ENCODE measurements around the gene CFDP1.
A peak's percentile ranks its signal among the peaks of the same experiment; 100 is the strongest.

Gene CFDP1

DNA sequence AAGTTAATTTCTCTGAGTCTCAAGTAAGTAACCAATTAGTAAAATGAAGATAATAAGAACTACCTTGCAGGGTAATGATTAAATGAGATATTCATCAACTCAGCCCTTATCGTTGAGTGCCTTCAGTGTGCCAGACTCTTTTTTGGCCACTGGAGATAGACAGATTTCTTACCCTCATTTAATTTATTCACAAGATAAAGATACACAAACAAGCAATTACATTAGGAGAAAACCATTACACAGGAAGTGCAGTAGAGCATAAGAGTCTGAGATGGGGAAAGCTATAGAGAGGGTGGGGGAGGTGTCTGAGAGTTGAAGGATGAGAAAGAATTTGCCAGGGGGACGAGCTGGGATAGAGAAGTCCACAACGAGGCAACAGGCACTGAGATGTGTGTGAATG lies 109.4 kb downstream of the CFDP1 start:
- Histone ChIP-seq H3K9me3 (ENCODE audit: control insufficient read depth in 1 of 2, low read length in 2 of 2) (no peaks in the 10 kb centered on the region), H3K27ac (ENCODE audit: low read depth, low read length) (no peak overlapping the region), H3K4me3 (ENCODE audit: low read depth in 1 of 2, low read length in 2 of 2) (no peak overlapping the region), H3K36me3 (ENCODE audit: control insufficient read depth in 1 of 2, insufficient read depth in 2 of 2, low read length in 2 of 2) (no peaks in the 10 kb centered on the region), H3K9ac (ENCODE audit: low read depth in 1 of 2, low read length in 2 of 2) (no peak overlapping the region), H3K4me1 (ENCODE audit: control insufficient read depth in 1 of 2, insufficient read depth in 2 of 2, low read length in 2 of 2) (peaks cover 9 to 14% of the 10 kb centered on the region in 2 donors), H3K27me3 (ENCODE audit: control insufficient read depth in 1 of 2, insufficient read depth in 2 of 2, low read length in 2 of 2) (no peaks in the 10 kb centered on the region)

DNA sequence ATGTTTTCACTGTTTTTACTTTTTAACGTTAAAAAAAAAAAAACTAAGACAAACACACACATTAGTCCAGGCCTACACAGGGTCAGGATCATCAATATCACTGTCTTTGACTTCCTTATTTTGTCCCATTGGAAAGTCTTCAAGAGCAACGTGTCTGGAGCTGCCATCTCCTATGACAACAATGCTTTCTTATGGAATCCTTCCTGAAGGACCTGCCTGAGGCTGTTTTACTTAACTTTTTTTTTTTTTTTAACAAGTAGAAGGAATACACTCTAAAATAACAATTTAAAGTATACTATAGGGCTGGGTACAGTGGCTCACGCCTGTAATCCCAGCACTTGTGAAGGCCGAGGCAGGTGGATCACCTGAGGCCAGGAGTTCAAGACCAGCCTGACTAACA lies 110.1 kb downstream of the CFDP1 start:
- peaks cover 9 to 14% of the 10 kb centered on the region in 2 donors for H3K4me1 ChIP-seq (ENCODE audit: control insufficient read depth in 1 of 2, insufficient read depth in 2 of 2, low read length in 2 of 2)
- H3K36me3 ChIP-seq (ENCODE audit: control insufficient read depth in 1 of 2, insufficient read depth in 2 of 2, low read length in 2 of 2), result no peaks in the 10 kb centered on the region
- no peak overlapping the region for H3K27ac ChIP-seq (ENCODE audit: low read depth, low read length)
- H3K4me3 ChIP-seq (ENCODE audit: low read depth in 1 of 2, low read length in 2 of 2), result no peak overlapping the region
- H3K9ac ChIP-seq (ENCODE audit: low read depth in 1 of 2, low read length in 2 of 2), result no peak overlapping the region
- H3K27me3 ChIP-seq (ENCODE audit: control insufficient read depth in 1 of 2, insufficient read depth in 2 of 2, low read length in 2 of 2), result no peaks in the 10 kb centered on the region
- no peaks in the 10 kb centered on the region for H3K9me3 ChIP-seq (ENCODE audit: control insufficient read depth in 1 of 2, low read length in 2 of 2)

DNA sequence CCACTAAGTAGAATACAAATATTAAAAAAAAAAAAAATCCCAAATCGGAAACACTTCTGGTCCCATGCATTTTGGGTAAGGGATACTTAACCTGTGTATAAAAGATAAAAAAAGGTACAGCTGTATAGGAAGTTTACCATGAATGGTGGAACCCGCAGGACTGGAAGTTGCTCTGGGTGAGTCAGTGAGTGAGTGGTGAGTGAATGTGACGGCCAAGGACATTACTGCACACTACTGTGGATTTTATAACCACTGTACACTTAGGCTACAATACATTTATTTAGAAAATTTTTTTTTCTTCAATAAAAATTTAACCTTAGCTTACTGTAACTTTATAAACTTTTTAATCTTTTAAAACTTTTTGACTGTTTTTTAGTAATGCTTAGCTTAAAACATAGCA lies 110.6 kb downstream of the CFDP1 start:
- H3K36me3 ChIP-seq (ENCODE audit: control insufficient read depth in 1 of 2, insufficient read depth in 2 of 2, low read length in 2 of 2), result no peaks in the 10 kb centered on the region
- no peak overlapping the region for H3K4me3 ChIP-seq (ENCODE audit: low read depth in 1 of 2, low read length in 2 of 2)
- peaks cover 9 to 14% of the 10 kb centered on the region in 2 donors for H3K4me1 ChIP-seq (ENCODE audit: control insufficient read depth in 1 of 2, insufficient read depth in 2 of 2, low read length in 2 of 2)
- no peaks in the 10 kb centered on the region for H3K9me3 ChIP-seq (ENCODE audit: control insufficient read depth in 1 of 2, low read length in 2 of 2)
- H3K27ac ChIP-seq (ENCODE audit: low read depth, low read length), result no peak overlapping the region
- no peak overlapping the region for H3K9ac ChIP-seq (ENCODE audit: low read depth in 1 of 2, low read length in 2 of 2)
- H3K27me3 ChIP-seq (ENCODE audit: control insufficient read depth in 1 of 2, insufficient read depth in 2 of 2, low read length in 2 of 2), result no peaks in the 10 kb centered on the region

DNA sequence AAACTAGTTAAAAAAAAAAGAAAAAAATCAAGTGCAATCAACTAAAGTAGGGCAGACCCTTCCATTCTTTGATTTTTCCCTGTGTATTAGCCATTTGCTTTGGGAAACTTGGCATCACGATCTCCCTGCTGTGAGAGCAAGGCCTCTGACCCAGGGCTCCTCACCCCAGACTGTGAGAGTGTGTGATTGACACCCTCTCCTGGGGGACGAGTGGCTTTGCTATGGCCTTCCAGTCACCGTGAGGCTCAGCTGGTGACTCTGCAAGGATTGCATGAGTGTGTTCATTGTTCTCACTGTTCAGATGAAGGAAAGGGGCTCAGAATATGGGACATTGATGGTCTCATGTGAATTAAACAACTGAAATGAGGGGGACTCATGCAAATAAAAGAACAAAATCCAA lies 112.9 kb downstream of the CFDP1 start:
- no peaks in the 10 kb centered on the region for H3K36me3 ChIP-seq (ENCODE audit: control insufficient read depth in 1 of 2, insufficient read depth in 2 of 2, low read length in 2 of 2)
- no peaks in the 10 kb centered on the region for H3K9me3 ChIP-seq (ENCODE audit: control insufficient read depth in 1 of 2, low read length in 2 of 2)
- no peak overlapping the region for H3K4me3 ChIP-seq (ENCODE audit: low read depth in 1 of 2, low read length in 2 of 2)
- H3K9ac ChIP-seq (ENCODE audit: low read depth in 1 of 2, low read length in 2 of 2), result no peak overlapping the region
- H3K27ac ChIP-seq (ENCODE audit: low read depth, low read length), result no peak overlapping the region
- H3K27me3 ChIP-seq (ENCODE audit: control insufficient read depth in 1 of 2, insufficient read depth in 2 of 2, low read length in 2 of 2), result no peaks in the 10 kb centered on the region
- peaks cover 9 to 14% of the 10 kb centered on the region in 2 donors for H3K4me1 ChIP-seq (ENCODE audit: control insufficient read depth in 1 of 2, insufficient read depth in 2 of 2, low read length in 2 of 2)

DNA sequence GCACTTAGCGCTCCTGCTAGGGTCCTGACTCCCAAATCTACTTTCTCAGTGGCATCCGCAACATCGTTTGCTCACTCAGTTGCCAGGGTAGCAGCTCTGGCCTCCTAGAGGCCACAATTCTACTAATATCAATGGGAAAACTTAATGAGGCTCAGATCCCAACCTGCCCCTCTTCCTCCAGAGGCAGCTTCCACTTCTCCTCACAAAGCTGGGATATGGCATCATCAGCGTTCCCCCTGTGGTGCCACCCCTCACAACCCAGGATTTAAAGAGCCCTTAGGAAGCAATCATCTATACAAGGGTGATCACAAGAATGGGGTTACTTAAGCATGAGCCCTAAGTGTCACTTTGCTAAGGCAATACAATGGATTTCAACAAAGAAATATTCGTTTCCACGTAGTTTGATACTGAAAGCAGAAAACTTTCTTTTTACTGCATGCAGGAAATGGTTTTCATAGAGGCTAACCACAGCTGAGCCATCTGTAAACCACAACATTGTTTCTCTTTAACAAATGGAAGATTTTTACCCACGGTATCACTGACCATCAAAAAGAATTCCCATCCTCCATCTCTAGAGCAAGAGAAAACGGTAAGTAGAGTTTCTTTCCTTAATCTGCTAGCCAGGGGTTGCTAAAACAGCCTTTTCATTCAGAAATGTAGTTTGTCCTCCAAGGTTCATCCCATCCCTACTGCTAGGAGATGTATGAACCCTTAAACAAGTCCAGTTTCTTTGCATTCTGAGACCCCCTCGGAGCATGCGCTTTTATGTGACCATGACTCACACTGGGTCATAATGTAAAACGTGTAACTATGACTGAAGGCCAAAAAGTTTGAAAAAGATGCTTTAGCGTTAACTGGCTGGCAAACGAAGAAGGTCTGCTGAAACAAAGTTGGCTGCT lies 113.5 kb downstream of the CFDP1 start:
- Histone ChIP-seq H3K27ac (ENCODE audit: low read depth, low read length) (no peak overlapping the region), H3K4me1 (ENCODE audit: control insufficient read depth in 1 of 2, insufficient read depth in 2 of 2, low read length in 2 of 2) (peaks cover 9 to 14% of the 10 kb centered on the region in 2 donors), H3K36me3 (ENCODE audit: control insufficient read depth in 1 of 2, insufficient read depth in 2 of 2, low read length in 2 of 2) (no peaks in the 10 kb centered on the region), H3K4me3 (ENCODE audit: low read depth in 1 of 2, low read length in 2 of 2) (peak overlapping the region in 1 of 2 donors; percentile 33), H3K9me3 (ENCODE audit: control insufficient read depth in 1 of 2, low read length in 2 of 2) (no peaks in the 10 kb centered on the region), H3K9ac (ENCODE audit: low read depth in 1 of 2, low read length in 2 of 2) (no peak overlapping the region), H3K27me3 (ENCODE audit: control insufficient read depth in 1 of 2, insufficient read depth in 2 of 2, low read length in 2 of 2) (no peaks in the 10 kb centered on the region)

DNA sequence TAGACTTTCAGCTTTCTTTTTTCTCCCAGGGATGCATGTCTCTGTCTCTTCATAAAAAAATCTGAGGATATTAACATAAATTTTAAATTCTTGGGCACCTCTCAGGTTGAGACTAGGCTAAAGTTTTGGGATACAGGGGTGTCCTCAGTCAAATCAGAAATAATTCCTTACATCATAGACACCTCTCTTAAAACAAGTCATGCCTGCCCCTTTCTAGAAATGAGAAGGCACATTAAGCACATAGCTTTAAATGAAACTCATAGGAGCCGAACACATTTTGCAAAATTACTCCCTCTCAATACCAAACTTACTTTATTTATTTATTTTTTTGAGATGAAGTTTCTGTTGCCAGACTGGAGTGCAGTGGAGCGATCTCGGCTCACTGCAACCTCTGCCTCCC lies 114.6 kb downstream of the CFDP1 start:
- H3K4me3 ChIP-seq (ENCODE audit: low read depth in 1 of 2, low read length in 2 of 2), result no peak overlapping the region
- no peaks in the 10 kb centered on the region for H3K9me3 ChIP-seq (ENCODE audit: control insufficient read depth in 1 of 2, low read length in 2 of 2)
- H3K4me1 ChIP-seq (ENCODE audit: control insufficient read depth in 1 of 2, insufficient read depth in 2 of 2, low read length in 2 of 2), result peaks cover 9 to 14% of the 10 kb centered on the region in 2 donors
- H3K27ac ChIP-seq (ENCODE audit: low read depth, low read length), result no peak overlapping the region
- H3K9ac ChIP-seq (ENCODE audit: low read depth in 1 of 2, low read length in 2 of 2), result no peak overlapping the region
- H3K27me3 ChIP-seq (ENCODE audit: control insufficient read depth in 1 of 2, insufficient read depth in 2 of 2, low read length in 2 of 2), result no peaks in the 10 kb centered on the region
- no peaks in the 10 kb centered on the region for H3K36me3 ChIP-seq (ENCODE audit: control insufficient read depth in 1 of 2, insufficient read depth in 2 of 2, low read length in 2 of 2)

DNA sequence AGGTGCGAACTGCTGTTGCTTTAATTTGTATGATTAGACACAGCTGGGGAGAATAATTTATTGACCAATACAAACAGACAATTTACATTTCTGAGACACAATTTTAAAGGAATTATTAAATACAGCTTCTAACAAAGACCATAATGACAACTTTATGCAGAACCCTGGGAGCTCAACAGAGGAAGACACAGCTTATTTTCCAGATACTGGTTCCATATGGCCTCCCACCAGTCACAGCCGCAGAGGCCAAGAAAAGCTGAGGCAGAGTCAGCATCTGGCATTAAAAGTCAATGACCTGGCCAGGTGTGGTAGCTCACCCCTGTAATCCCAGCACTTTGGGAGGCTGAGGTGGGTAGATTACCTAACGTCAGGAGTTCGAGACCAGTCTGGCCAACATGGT lies 115.8 kb downstream of the CFDP1 start:
- H3K27ac ChIP-seq (ENCODE audit: low read depth, low read length), result no peak overlapping the region

DNA sequence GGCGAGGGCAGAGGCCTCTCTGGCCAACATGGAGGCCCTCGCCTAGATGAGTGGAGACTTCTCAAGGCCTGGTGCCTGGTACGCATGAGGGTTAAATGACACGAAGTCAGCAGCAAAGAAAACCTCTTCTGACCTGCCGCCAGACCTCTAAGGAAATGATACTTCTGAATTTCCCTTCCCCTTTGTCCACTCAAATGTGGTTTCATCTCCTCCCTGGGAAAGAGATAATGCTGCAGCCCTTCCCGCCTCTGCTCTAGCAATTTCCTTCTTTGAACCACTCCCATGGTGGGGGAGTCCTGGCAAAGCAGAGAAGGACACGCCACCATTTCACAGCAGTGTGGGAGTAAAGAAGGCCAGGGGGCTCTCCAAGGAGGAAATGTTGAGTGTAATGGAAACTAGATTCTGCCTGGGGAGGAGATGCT lies 116.2 kb downstream of the CFDP1 start:
- no peaks in the 10 kb centered on the region for H3K9me3 ChIP-seq (ENCODE audit: control insufficient read depth in 1 of 2, low read length in 2 of 2)
- no peak overlapping the region for H3K4me3 ChIP-seq (ENCODE audit: low read depth in 1 of 2, low read length in 2 of 2)
- no peaks in the 10 kb centered on the region for H3K27me3 ChIP-seq (ENCODE audit: control insufficient read depth in 1 of 2, insufficient read depth in 2 of 2, low read length in 2 of 2)
- peaks cover 9 to 14% of the 10 kb centered on the region in 2 donors for H3K4me1 ChIP-seq (ENCODE audit: control insufficient read depth in 1 of 2, insufficient read depth in 2 of 2, low read length in 2 of 2)
- H3K27ac ChIP-seq (ENCODE audit: low read depth, low read length), result no peak overlapping the region
- no peaks in the 10 kb centered on the region for H3K36me3 ChIP-seq (ENCODE audit: control insufficient read depth in 1 of 2, insufficient read depth in 2 of 2, low read length in 2 of 2)
- H3K9ac ChIP-seq (ENCODE audit: low read depth in 1 of 2, low read length in 2 of 2), result no peak overlapping the region

More for the DNA sequence above, 115.8 kb downstream of the CFDP1 start:
- Histone ChIP-seq H3K4me1 (ENCODE audit: control insufficient read depth in 1 of 2, insufficient read depth in 2 of 2, low read length in 2 of 2) (peaks cover 9 to 14% of the 10 kb centered on the region in 2 donors), H3K9ac (ENCODE audit: low read depth in 1 of 2, low read length in 2 of 2) (no peak overlapping the region), H3K4me3 (ENCODE audit: low read depth in 1 of 2, low read length in 2 of 2) (no peak overlapping the region), H3K36me3 (ENCODE audit: control insufficient read depth in 1 of 2, insufficient read depth in 2 of 2, low read length in 2 of 2) (no peaks in the 10 kb centered on the region), H3K27me3 (ENCODE audit: control insufficient read depth in 1 of 2, insufficient read depth in 2 of 2, low read length in 2 of 2) (no peaks in the 10 kb centered on the region), H3K9me3 (ENCODE audit: control insufficient read depth in 1 of 2, low read length in 2 of 2) (no peaks in the 10 kb centered on the region)

DNA sequence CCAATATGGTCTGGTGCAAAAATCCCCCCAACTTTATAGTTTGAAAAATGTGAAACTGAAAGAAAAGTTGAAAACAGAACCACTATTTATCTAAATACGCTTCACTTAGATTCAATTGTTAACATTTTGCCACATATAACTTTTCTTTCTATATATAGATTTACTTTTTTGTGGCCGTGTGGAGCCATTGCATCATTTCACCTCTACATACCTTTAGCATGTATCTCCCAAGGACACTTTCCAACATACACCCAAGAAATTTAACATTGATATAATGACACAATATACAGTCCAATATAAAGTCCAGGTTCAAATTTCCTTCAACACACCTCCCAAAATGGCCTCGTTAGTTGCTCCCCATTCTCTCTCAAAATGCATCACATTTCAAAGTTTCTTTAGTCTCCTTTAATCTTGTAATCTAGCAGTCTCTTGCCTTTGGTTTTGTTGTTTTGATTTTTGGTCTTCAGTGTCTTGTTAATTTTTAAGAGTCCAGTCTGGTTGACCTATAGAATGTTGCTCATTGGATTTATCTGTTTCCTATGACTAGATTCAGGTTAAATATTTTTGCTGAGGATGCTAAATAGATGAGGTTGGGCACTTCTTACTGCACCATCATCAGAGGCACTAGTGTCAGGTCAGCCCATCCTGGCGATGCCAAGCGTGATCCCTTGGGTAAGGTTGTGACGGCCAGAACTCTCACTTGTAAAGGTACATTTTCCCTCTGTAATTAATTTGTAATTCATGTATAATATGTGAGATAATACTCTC lies 117.6 kb downstream of the CFDP1 start:
- H3K36me3 ChIP-seq (ENCODE audit: control insufficient read depth in 1 of 2, insufficient read depth in 2 of 2, low read length in 2 of 2), result no peaks in the 10 kb centered on the region
- H3K27me3 ChIP-seq (ENCODE audit: control insufficient read depth in 1 of 2, insufficient read depth in 2 of 2, low read length in 2 of 2), result no peaks in the 10 kb centered on the region
- H3K9ac ChIP-seq (ENCODE audit: low read depth in 1 of 2, low read length in 2 of 2), result no peak overlapping the region
- H3K4me3 ChIP-seq (ENCODE audit: low read depth in 1 of 2, low read length in 2 of 2), result no peak overlapping the region
- H3K9me3 ChIP-seq (ENCODE audit: control insufficient read depth in 1 of 2, low read length in 2 of 2), result no peaks in the 10 kb centered on the region
- no peak overlapping the region for H3K27ac ChIP-seq (ENCODE audit: low read depth, low read length)
- H3K4me1 ChIP-seq (ENCODE audit: control insufficient read depth in 1 of 2, insufficient read depth in 2 of 2, low read length in 2 of 2), result peaks cover 9 to 16% of the 10 kb centered on the region in 2 donors

DNA sequence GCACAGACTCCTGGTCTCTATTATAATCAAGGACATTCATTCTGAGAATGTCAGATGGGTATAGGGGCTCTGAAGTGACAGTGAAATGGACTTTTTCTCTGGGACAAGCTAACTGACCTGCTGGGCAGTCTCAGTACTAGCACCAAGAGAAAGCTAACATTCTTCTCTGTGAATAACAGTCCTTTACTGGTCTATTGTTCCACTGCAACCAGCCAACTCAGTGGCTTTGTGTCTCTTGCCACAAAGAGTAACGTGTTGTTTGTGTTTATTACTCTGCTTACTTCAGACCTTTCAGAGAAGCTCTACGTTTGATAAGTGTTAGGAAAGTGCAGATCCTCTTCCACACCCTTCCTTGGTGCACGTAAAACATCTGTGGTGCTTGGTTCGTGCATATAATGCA lies 120.4 kb downstream of the CFDP1 start:
- H3K9ac ChIP-seq (ENCODE audit: low read depth in 1 of 2, low read length in 2 of 2), result no peak overlapping the region
- peaks cover 11 to 25% of the 10 kb centered on the region in 2 donors for H3K4me1 ChIP-seq (ENCODE audit: control insufficient read depth in 1 of 2, insufficient read depth in 2 of 2, low read length in 2 of 2)
- H3K9me3 ChIP-seq (ENCODE audit: control insufficient read depth in 1 of 2, low read length in 2 of 2), result no peaks in the 10 kb centered on the region
- no peak overlapping the region for H3K27ac ChIP-seq (ENCODE audit: low read depth, low read length)
- H3K36me3 ChIP-seq (ENCODE audit: control insufficient read depth in 1 of 2, insufficient read depth in 2 of 2, low read length in 2 of 2), result no peaks in the 10 kb centered on the region
- H3K4me3 ChIP-seq (ENCODE audit: low read depth in 1 of 2, low read length in 2 of 2), result no peak overlapping the region
- H3K27me3 ChIP-seq (ENCODE audit: control insufficient read depth in 1 of 2, insufficient read depth in 2 of 2, low read length in 2 of 2), result no peaks in the 10 kb centered on the region

All from duodenal mucosa (tissue), 2 donors.